PFSK-1 (cell line): Measurements from ENCODE around the gene DDOST.

Experiments used
- FOXP2 ChIP-seq: optimal IDR thresholded peaks from 2 replicates; pipeline ENCODE3; 2011; ENCODE audit warnings: borderline replicate concordance, control low read depth, inconsistent platforms; ENCODE audit not compliant: insufficient read depth; ENCODE audit errors: extremely low read length, extremely low read depth
- POLR2AphosphoS5 ChIP-seq: IDR thresholded peaks from 2 replicates; pipeline ENCODE4 v1.6.1; 2012; ENCODE audit warnings: low read depth, mild to moderate bottlenecking, control low read depth, low read length, moderate library complexity
- REST ChIP-seq, 2 experiments: IDR thresholded peaks; 2 replicates each; pipeline versions ENCODE4 v1.6.1 to v1.8.0; 2011 to 2012; ENCODE audit warnings: low read depth in 2 of 2, low read length in 2 of 2, control low read depth in 1 of 2, inconsistent platforms in 1 of 2, mild to moderate bottlenecking in 1 of 2, moderate library complexity in 1 of 2; ENCODE audit not compliant: insufficient read depth in 1 of 2
- SIN3A ChIP-seq: IDR thresholded peaks from 2 replicates; pipeline ENCODE4 v1.6.1; 2012; ENCODE audit warnings: mild to moderate bottlenecking, low read length, moderate library complexity, borderline replicate concordance; ENCODE audit not compliant: insufficient read depth
- TAF1 ChIP-seq: IDR thresholded peaks from 2 replicates; pipeline ENCODE4 v1.6.1; 2012; ENCODE audit warnings: low read length, control low read depth, borderline replicate concordance; ENCODE audit not compliant: insufficient read depth

Gene DDOST

GRCh38 chr1:20708057-20708456 lies 46.9 kb upstream of the DDOST start:
- no peak for TF ChIP-seq TAF1
- no peak for TF ChIP-seq REST (IDR thresholded peaks at IDR 0.05; ENCODE audit: insufficient read depth in 1 of 2, low read depth in 2 of 2, low read length in 2 of 2)
- no peak for TF ChIP-seq FOXP2
- TF ChIP-seq SIN3A, result no peak
- TF ChIP-seq POLR2AphosphoS5, result no peak

- TF ChIP-seq SIN3A, result no peak
- TF ChIP-seq FOXP2, result no peak
- TF ChIP-seq REST (IDR thresholded peaks at IDR 0.05; ENCODE audit: insufficient read depth in 1 of 2, low read depth in 2 of 2, low read length in 2 of 2), result no peak
- TF ChIP-seq TAF1, result no peak
- no peak for TF ChIP-seq POLR2AphosphoS5
Observed at GRCh38 chr1:20706841-20707240, 45.7 kb upstream of the DDOST start.

GRCh38 chr1:20705203-20705755 lies 44.1 kb upstream of the DDOST start:
- TF ChIP-seq POLR2AphosphoS5 (no peak), REST (IDR thresholded peaks at IDR 0.05; ENCODE audit: insufficient read depth in 1 of 2, low read depth in 2 of 2, low read length in 2 of 2) (no peak), FOXP2 (no peak), TAF1 (no peak), SIN3A (no peak)

- no peak for TF ChIP-seq FOXP2
- no peak for TF ChIP-seq POLR2AphosphoS5
- no peak for TF ChIP-seq REST (IDR thresholded peaks at IDR 0.05; ENCODE audit: insufficient read depth in 1 of 2, low read depth in 2 of 2, low read length in 2 of 2)
- TF ChIP-seq TAF1, result no peak
- no peak for TF ChIP-seq SIN3A
Observed at GRCh38 chr1:20704390-20705202, 43.4 kb upstream of the DDOST start.
